Measurements from ENCODE around the gene ZNF526. TPM values are rescaled to one million over a fixed set of nuclear protein-coding genes. Genes with fewer than 3 reads are reported as not detected.
A peak's percentile ranks its signal among the peaks of the same experiment; 100 is the strongest.

Gene ZNF526
- total and polyA plus RNA-seq, 9 of the 15 experiments (the other 6 are each of a cell fraction or from before 2014, with no cell fraction given): 1.3 to 17.9 (median 6.2) TPM

DNA sequence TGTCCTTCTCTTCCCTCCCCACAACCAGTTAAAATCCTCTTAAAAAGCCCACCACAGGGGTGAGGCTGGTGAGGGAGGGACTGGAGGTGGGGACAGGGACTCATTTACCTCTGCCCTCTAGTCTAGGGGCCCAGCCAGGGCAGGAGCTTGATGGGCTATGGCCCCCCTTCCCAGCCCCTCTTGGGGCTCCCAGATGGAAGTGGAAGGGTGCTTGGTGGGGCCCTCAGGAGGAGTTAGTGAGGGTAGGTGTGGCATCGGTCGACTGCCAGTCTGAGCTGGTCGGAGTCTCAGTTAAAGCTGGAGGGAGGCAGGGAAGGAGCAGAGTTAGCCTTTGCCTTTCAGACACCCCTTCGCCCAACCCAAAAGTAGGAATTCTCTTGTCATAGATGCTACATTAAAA lies 10.5 kb downstream of the ZNF526 start:
- H3K36me3 ChIP-seq (ENCODE audit: control insufficient read depth, insufficient read depth, low read length): peaks cover 97% of the 10 kb centered on the region
- H3K4me3 ChIP-seq: no peak overlapping the region
- FAIRE-seq (no peak), DNase-seq (ENCODE audit: extremely low read depth in 1 of 4, low spot score in 3 of 4) (peak in 1 of 4 experiments; percentile 48), ATAC-seq (no peak)
- H3K27me3 ChIP-seq (ENCODE audit: control insufficient read depth in 2 of 2, insufficient read depth in 2 of 2, low read length in 2 of 2): no peaks in the 10 kb centered on the region
- intact Hi-C loops (cut with micrococcal nuclease): no loop called here
- H3K4me2 ChIP-seq (ENCODE audit: insufficient read depth, low read length): no peak overlapping the region
- POLR2A ChIA-PET: interaction anchor here (2.9 to 7.2 kb wide), 2 partner anchors 9 to 11 kb away, joined by 28 to 116 read pairs; partner anchors contain the start of genes GSK3A and ZNF526
- BruUV-seq (replicated peaks): no TSS peak
- H4K20me1 ChIP-seq (replicated peaks; ENCODE audit: control insufficient read depth, insufficient read depth, low read length): peaks cover 34% of the 10 kb centered on the region
- H2AFZ ChIP-seq (ENCODE audit: low read depth, low read length): no peak overlapping the region
- peaks cover 3% of the 10 kb centered on the region for H3K9me1 ChIP-seq (ENCODE audit: control insufficient read depth, insufficient read depth, low read length)
- peaks cover 21 to 35% of the 10 kb centered on the region in 2 experiments for H3K4me1 ChIP-seq (replicated peaks in 1 of 2; ENCODE audit: control insufficient read depth in 2 of 2, insufficient read depth in 2 of 2, low read length in 2 of 2)
- CTCF ChIA-PET (ENCODE audit: low intra/inter-chr PET ratio): no interaction called here
- TF ChIP-seq ZNF695 (CRISPR knock-in tag; IDR thresholded peaks at IDR 0.05) (no peak), POLR2B (IDR thresholded peaks at IDR 0.05; ENCODE audit: low read depth, partially characterized antibody) (no peak), PHB (CRISPR knock-in tag; IDR thresholded peaks at IDR 0.05) (no peak), ZNF311 (CRISPR knock-in tag; IDR thresholded peaks at IDR 0.05) (no peak), RBFOX2 (IDR thresholded peaks at IDR 0.05; ENCODE audit: low read depth, low read length) (peak; percentile 32; the same call in 1 of the 2 replicates), ZNF197 (CRISPR knock-in tag; IDR thresholded peaks at IDR 0.05; ENCODE audit: low read depth) (no peak), MEF2D (tag; conservative IDR thresholded peaks at IDR 0.05; ENCODE audit: low read depth) (no peak), POLR2G (IDR thresholded peaks at IDR 0.05; ENCODE audit: low read depth, low read length) (0 out of 2 replicates have a peak, but pooled peaks have one; percentile 28), LEF1 (IDR thresholded peaks at IDR 0.05) (no peak), NFXL1 (CRISPR knock-in tag; IDR thresholded peaks at IDR 0.05) (no peak)
- TF ChIP-seq, protein P1, sequence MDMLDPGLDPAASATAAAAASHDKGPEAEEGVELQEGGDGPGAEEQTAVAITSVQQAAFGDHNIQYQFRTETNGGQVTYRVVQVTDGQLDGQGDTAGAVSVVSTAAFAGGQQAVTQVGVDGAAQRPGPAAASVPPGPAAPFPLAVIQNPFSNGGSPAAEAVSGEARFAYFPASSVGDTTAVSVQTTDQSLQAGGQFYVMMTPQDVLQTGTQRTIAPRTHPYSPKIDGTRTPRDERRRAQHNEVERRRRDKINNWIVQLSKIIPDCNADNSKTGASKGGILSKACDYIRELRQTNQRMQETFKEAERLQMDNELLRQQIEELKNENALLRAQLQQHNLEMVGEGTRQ (CRISPR knock-in tag; IDR thresholded peaks at IDR 0.05): no peak
- TF ChIP-seq, protein P2, sequence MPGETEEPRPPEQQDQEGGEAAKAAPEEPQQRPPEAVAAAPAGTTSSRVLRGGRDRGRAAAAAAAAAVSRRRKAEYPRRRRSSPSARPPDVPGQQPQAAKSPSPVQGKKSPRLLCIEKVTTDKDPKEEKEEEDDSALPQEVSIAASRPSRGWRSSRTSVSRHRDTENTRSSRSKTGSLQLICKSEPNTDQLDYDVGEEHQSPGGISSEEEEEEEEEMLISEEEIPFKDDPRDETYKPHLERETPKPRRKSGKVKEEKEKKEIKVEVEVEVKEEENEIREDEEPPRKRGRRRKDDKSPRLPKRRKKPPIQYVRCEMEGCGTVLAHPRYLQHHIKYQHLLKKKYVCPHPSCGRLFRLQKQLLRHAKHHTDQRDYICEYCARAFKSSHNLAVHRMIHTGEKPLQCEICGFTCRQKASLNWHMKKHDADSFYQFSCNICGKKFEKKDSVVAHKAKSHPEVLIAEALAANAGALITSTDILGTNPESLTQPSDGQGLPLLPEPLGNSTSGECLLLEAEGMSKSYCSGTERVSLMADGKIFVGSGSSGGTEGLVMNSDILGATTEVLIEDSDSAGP (CRISPR knock-in tag; IDR thresholded peaks at IDR 0.05): no peak
- TF ChIP-seq, protein P3, sequence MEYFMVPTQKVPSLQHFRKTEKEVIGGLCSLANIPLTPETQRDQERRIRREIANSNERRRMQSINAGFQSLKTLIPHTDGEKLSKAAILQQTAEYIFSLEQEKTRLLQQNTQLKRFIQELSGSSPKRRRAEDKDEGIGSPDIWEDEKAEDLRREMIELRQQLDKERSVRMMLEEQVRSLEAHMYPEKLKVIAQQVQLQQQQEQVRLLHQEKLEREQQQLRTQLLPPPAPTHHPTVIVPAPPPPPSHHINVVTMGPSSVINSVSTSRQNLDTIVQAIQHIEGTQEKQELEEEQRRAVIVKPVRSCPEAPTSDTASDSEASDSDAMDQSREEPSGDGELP (CRISPR knock-in tag; IDR thresholded peaks at IDR 0.05; ENCODE audit: borderline replicate concordance): no peak
- H3K9ac ChIP-seq (ENCODE audit: insufficient read depth in 1 of 2, low read depth in 2 of 2, low read length in 2 of 2): peak overlapping the region in 1 of 2 experiments; percentile 77; a peak in 1 of 4 replicates
- in situ Hi-C loops (cut with MboI): no loop called here
- WGBS (ENCODE audit: insufficient coverage, low coverage, missing lambda C conversion rate): 100% methylated on average over 4 of the region's 4 CpGs
- H3K27ac ChIP-seq (ENCODE audit: extremely low read depth, low read depth, low read length): peak overlapping the region; percentile 75; the same call in 1 of the 3 replicates
- peaks cover 40% of the 10 kb centered on the region for H3K79me2 ChIP-seq (ENCODE audit: control insufficient read depth, insufficient read depth, low read length)
- no peaks in the 10 kb centered on the region for H3K9me3 ChIP-seq (replicated peaks; ENCODE audit: control insufficient read depth, insufficient read depth, low read depth, low read length)

Measured in K562 (cell line).